ENCODE data around the gene BEX5.

The BEX5 gene

GRCh38 chrX:102115748-102116147 is 40.0 kb downstream of the BEX5 start:
- H2AFZ ChIP-seq, result no peak overlapping the region
- no peak overlapping the region for H3K4me3 ChIP-seq (ENCODE audit: low read depth, low read length)
- H3K4me2 ChIP-seq (ENCODE audit: low read length), result no peak overlapping the region
- no peaks in the 10 kb centered on the region for H3K4me1 ChIP-seq
- no peaks in the 10 kb centered on the region for H3K36me3 ChIP-seq (ENCODE audit: control insufficient read depth, insufficient read depth, low read length)
- no peak overlapping the region for H3K9ac ChIP-seq
- no peaks in the 10 kb centered on the region for H3K9me3 ChIP-seq (ENCODE audit: control insufficient read depth, low read length)
- no peak for TF ChIP-seq CTCF (IDR thresholded peaks at IDR 0.05)
- no peak overlapping the region for H3K27ac ChIP-seq
- H3K27me3 ChIP-seq (ENCODE audit: control insufficient read depth, insufficient read depth, low read length), result no peaks in the 10 kb centered on the region
- no peaks in the 10 kb centered on the region for H3K79me2 ChIP-seq

DNA sequence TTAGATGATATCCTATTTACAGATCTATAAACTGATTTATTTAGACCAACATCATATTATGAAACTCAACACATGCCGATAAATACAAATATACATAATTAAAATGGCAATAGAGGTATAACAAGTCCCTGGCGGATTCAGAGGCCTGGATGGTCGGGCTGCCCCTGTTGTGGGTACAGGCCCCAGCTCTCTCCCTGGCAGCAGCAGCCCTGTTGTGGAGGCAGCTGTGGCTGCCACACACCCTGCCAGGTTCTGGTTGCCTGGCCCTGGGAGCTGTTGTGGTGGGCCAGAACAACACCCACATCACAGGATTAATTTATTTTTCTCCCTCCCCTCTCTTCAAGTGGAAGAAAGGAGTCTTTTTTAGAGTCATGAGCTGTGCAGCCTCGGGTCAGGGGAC is 42.4 kb downstream of the BEX5 start:
- Histone ChIP-seq H3K4me1 (no peaks in the 10 kb centered on the region), H3K27me3 (ENCODE audit: control insufficient read depth, insufficient read depth, low read length) (no peaks in the 10 kb centered on the region), H3K27ac (no peak overlapping the region), H3K9me3 (ENCODE audit: control insufficient read depth, low read length) (no peaks in the 10 kb centered on the region), H3K36me3 (ENCODE audit: control insufficient read depth, insufficient read depth, low read length) (no peaks in the 10 kb centered on the region), H2AFZ (no peak overlapping the region), H3K4me2 (ENCODE audit: low read length) (no peak overlapping the region), H3K79me2 (no peaks in the 10 kb centered on the region), H3K9ac (no peak overlapping the region), H3K4me3 (ENCODE audit: low read depth, low read length) (no peak overlapping the region)
- no peak for TF ChIP-seq CTCF (IDR thresholded peaks at IDR 0.05)
